NCI-H748 (cell line): Measurements from ENCODE around the gene CLNK.
A peak's percentile ranks its signal among the peaks of the same experiment; 100 is the strongest.
"Not testable (repeated sequence)": the region's sequence is repeated elsewhere in the genome, so short reads cannot be mapped to it uniquely, and the experiment has no call there.

Experiments used
- DNase-seq: peaks from one replicate; lab custom pipeline; 2025; ENCODE audit not compliant: unreplicated experiment; lab: John Stamatoyannopoulos, UW

CLNK gene

DNA sequence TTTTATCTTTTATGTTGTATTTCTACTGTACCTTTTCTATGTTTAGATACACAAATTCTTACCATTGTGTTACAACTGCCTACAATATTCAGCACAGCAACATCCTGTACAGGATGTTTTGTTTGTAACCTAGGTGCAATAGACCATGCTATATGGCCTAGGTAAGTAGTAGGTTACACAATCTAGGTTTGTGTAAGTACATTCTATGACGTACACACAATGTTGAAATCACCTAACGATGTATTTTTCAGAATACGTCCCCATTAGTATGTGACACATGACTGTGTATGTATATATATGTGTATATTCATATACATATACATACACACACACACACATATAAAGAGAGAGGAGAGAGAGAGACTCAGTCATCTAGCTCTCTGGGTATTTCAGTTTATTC lies 103.5 kb downstream of the CLNK start:
- DNase-seq, result no peak

GRCh38 chr4:10579648-10580047 lies 104.9 kb downstream of the CLNK start:
- DNase-seq, result no peak

DNA sequence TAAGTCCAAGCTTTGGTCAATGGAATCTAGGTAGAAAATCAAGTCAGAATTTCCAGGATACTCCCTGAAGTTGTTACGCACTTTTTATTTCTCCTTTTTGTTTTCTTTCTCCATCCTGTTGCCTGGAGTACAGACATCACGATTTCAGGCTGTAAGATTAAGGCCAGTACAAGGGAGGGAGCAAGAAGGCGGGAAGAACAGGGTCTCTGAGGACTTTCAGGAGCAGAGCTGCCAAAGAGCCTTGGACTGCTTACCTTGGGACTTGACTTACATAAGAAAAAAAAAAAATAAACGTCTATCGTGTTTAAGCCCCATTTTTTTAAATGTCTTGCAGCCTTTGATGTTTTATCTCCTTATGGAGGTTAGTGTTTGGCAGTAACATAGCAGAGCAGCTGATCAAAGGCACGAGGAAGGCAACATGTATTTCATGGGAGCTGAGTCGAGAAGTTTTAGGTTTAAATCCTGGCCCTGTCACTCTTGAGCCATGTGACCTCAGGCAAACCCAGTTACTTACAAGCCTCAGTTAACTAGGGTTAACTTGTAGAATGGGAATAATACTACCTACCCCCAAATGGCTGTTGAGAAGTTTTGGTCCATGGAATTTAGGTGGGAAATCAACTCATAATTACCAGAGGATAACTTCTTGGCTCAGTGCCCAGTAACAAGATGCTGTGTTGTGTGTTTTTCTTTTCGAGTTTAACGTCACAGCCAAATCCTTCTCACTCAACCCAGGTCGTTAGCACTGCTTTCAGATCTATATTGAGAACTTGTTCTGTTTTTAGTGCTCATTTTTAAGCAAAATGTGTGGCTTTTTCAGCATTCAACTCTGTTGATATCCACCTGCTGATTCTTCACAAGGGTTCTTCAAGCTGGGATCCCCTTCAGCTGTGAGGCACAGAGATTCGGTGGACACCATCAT lies 106.8 kb downstream of the CLNK start:
- peak; percentile 29 for DNase-seq

- no peak for DNase-seq
Measured at GRCh38 chr4:10577018-10577417, 107.5 kb downstream of the CLNK start.

DNA sequence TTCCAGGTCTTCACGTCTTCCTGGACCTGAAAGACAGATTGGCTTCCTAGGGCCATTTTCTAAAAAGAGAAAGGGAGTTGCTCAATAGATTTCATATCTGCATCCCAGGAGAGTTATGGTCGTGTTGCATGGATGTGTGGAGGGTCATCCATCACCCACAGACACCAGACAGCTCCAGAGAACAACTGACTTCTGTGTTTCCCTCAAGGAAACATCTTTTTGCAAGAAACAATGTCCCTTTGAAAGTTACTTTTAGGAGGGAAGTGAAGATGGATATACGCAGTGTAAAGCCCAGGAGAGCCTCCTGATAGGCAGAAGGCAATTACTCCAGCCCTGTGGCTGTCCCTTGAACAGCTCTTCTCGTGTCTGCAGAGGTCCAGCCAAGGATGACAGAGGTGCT lies 108.3 kb downstream of the CLNK start:
- DNase-seq, result no peak

DNA sequence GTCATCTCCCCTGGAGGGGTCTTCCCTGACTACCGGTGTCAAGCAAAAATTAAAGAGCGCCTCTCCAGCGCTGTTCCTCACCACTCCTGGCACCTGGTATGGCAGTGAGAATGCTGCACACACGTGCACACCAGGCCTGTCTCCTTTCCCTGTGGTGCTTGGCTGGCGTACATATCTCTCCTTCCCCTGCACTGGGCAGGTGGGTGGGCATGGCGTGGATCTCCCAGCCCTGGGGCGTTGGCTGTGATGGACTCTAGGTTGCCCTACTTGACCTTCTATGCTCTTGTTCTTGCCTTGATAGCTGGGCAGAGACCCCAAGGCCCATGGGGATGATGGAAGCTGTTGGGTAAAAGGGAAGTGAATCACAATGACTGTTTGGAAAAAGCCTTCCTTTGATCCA lies 109.2 kb downstream of the CLNK start:
- no peak for DNase-seq

DNA sequence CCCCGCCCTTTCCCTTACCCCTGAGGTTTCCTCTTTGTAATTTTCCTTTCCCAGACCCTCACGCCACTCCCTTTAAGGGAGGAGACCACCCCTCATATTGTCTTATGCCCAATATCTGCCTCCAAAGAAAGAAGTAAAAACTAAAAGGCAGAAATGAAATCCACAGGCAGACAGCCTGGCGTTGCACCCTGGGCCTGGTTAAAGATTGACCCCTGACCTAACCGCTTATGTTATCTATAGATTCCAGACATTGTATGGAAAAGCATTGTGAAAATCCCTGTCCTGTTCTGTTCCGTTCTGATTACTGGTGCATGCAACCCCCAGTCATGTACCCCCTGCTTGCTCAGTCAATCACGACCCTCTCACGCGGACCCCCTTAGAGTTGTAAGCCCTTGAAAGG lies 110.0 kb downstream of the CLNK start:
- not testable (repeated sequence) for DNase-seq

GRCh38 chr4:10571909-10572308 lies 112.7 kb downstream of the CLNK start:
- DNase-seq, result peak; percentile 76

DNA sequence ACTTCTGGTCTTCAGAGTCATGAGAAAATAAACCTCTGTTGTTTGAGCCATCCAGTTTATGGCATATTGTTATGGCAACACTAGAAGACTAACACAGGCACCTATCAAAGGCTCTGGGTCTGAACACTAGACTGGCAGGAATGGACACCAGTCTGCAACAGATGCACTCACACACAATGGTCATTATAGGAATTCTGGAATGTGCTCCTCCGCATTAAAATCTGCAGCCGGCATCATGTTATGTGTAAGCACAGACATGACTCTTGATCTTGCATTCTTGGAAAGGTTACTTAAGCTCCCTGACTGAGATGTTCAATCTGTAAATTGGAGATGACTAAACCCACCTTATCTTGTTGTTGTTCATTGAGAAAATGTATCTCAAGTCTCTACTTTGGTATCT lies 115.1 kb downstream of the CLNK start:
- no peak for DNase-seq

GRCh38 chr4:10567766-10568165 lies 116.8 kb downstream of the CLNK start:
- DNase-seq, result no peak

DNA sequence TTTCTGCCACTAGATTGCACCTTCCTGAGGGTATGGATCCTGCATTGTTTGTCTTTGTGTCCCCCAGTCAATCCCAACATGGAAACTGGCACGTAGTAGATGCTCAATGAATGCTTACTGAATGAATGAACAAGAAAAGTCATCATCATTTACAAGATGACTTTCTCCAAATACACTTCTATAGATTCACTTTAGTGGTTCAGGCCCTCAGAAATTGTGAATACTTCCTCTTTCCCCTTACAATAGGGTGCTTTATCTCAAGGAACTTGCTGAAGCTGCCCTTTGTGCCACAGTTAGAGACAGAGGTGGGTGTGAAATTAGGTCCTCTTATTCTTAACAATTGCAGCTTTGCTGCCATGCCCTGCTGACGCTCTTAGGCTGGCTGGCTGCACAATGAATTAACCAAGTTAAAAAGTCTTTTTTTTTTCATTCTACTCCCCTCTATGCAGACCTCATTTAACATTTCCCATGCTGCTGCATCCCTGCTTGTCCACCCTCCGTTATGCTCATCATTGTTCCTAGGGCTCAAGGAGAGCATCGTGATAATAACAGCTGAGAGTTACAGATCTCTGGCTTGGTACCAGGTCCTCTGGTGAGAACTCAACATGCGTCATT lies 119.3 kb downstream of the CLNK start:
- DNase-seq, result no peak

GRCh38 chr4:10554694-10555093 lies 129.9 kb downstream of the CLNK start:
- DNase-seq, result peak; percentile 76

- no peak for DNase-seq
Measured at GRCh38 chr4:10554121-10554520, 130.4 kb downstream of the CLNK start.

GRCh38 chr4:10552591-10553280 lies 131.8 kb downstream of the CLNK start:
- no peak for DNase-seq

DNA sequence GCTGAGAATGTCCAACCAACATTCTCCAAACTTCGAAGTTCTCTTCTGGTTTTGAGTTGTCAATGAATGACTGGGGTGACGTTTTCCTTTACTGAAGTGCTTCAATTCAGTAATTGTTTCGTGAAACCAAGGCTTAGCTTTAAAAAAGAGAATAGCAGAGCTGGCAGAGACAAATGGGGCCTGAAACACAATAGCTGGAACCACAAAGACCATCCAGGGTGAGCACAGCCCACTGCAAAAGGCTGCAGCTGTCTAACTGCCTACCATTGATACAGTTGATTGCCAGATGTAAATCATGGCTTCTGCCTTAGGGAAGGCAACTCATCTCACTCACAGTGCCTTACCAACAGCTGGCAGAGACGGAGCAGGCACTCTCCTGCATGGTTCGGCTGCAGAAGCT lies 148.7 kb downstream of the CLNK start:
- peak; percentile 65 for DNase-seq

GRCh38 chr4:10534820-10535219 lies 149.7 kb downstream of the CLNK start:
- DNase-seq, result no peak

GRCh38 chr4:10532155-10532554 lies 152.4 kb downstream of the CLNK start:
- no peak for DNase-seq

DNA sequence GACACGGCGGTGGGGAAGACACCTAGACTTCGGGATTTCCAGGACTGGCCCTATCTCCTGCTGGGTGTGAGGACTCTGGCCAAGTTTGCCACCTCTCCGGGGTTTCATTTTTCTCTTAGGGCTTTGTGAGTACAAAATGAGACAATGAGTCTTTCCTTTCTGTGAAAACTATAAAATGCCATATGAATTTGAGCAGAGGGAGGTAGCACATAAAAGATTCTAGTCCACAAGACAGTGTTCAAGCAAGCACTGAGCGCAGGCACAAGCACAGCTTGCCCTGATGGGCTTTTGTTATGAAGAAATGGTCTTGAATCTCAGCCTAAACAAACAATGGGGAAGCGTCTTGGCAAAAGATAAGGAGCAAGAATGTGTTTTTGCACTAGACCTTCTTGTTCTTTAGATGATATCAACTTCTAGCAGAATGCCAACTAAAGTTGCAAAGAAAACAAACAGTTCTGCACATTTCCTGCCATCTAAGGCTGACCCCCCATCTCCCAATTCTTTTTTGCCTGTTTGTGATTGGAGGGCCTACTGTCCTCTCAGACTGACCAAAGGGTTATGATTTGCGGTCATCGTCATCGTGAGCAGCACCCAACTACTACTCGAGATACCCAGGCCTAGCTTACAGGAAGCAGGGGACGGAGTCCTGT lies 154.3 kb downstream of the CLNK start:
- no peak for DNase-seq

GRCh38 chr4:10529291-10530136 lies 155.1 kb downstream of the CLNK start:
- no peak for DNase-seq

DNA sequence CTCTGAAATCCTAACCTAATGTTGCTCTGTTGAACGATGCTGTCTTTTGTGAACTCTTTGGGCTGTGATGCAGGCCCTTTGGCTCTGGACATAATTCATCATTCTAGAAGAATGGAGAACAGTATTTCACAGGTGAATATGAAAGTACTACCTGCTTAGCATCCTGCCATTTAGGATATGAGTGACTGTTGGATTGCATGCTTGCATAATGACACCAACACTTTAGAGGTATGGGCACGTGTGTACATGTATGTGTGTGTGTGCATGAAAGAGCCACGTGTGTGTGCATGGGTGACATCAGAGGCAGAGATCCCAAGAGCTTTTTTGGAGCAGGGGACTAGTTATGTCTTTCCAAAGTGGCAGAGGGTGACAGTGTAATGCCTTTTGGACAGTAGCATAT lies 157.1 kb downstream of the CLNK start:
- no peak for DNase-seq
